ENCODE results near the gene RSAD1.

Gene RSAD1

GRCh38 chr17:50508573-50509460, 30.2 kb downstream of the RSAD1 start:
- no peak for TF ChIP-seq CTCF (IDR thresholded peaks at IDR 0.05; ENCODE audit: low read depth, low read length, missing control alignments)
- peak overlapping the region; percentile 44 for H3K4me3 ChIP-seq (replicated peaks; ENCODE audit: low read depth, low read length)
- DNase-seq (ENCODE audit: extremely low read depth, low read depth), result no peak

GRCh38 chr17:50511058-50511457, 32.4 kb downstream of the RSAD1 start:
- H3K4me3 ChIP-seq (replicated peaks; ENCODE audit: low read depth, low read length), result no peak overlapping the region
- no peak for DNase-seq (ENCODE audit: extremely low read depth, low read depth)
- no peak for TF ChIP-seq CTCF (IDR thresholded peaks at IDR 0.05; ENCODE audit: low read depth, low read length, missing control alignments)

GRCh38 chr17:50513495-50513894, 34.8 kb downstream of the RSAD1 start:
- no peak for TF ChIP-seq CTCF (IDR thresholded peaks at IDR 0.05; ENCODE audit: low read depth, low read length, missing control alignments)
- no peak for DNase-seq (ENCODE audit: extremely low read depth, low read depth)
- no peak overlapping the region for H3K4me3 ChIP-seq (replicated peaks; ENCODE audit: low read depth, low read length)

- H3K4me3 ChIP-seq (replicated peaks; ENCODE audit: low read depth, low read length), result no peak overlapping the region
- DNase-seq (ENCODE audit: extremely low read depth, low read depth), result no peak
- TF ChIP-seq CTCF (IDR thresholded peaks at IDR 0.05; ENCODE audit: low read depth, low read length, missing control alignments), result no peak
These were observed 35.7 kb downstream of the RSAD1 start for GRCh38 chr17:50514388-50514787.

GRCh38 chr17:50514936-50515702, 36.5 kb downstream of the RSAD1 start:
- no peak for TF ChIP-seq CTCF (IDR thresholded peaks at IDR 0.05; ENCODE audit: low read depth, low read length, missing control alignments)
- H3K4me3 ChIP-seq (replicated peaks; ENCODE audit: low read depth, low read length), result no peak overlapping the region
- DNase-seq (ENCODE audit: extremely low read depth, low read depth), result no peak

GRCh38 chr17:50517011-50517410, 38.4 kb downstream of the RSAD1 start:
- H3K4me3 ChIP-seq (replicated peaks; ENCODE audit: low read depth, low read length), result no peak overlapping the region
- DNase-seq (ENCODE audit: extremely low read depth, low read depth), result no peak
- TF ChIP-seq CTCF (IDR thresholded peaks at IDR 0.05; ENCODE audit: low read depth, low read length, missing control alignments), result no peak

Data from HFF-Myc (cell line).